Parathyroid adenoma (tissue), 2 donors: ENCODE measurements around the gene GMNC.

Experiments used
- H2AFZ ChIP-seq: fragments of 300-600 bp; sonication (generic); one replicate; pipeline ENCODE4 v1.7.0; 2017; ENCODE audit warnings: antibody characterized with exemption, mild to moderate bottlenecking
- H3K27ac ChIP-seq: fragments of 300-600 bp; sonication (generic); one replicate; pipeline ENCODE4 v1.7.0; 2017
- H3K27me3 ChIP-seq: fragments of 300-600 bp; sonication (generic); one replicate; pipeline ENCODE4 v1.7.0; 2017; ENCODE audit warnings: low read length; ENCODE audit not compliant: control insufficient read depth, insufficient read depth
- H3K36me3 ChIP-seq: fragments of 300-600 bp; sonication (generic); one replicate; pipeline ENCODE4 v1.7.0; 2017; ENCODE audit warnings: low read length; ENCODE audit not compliant: control insufficient read depth, insufficient read depth
- H3K4me1 ChIP-seq: fragments of 300-600 bp; sonication (generic); one replicate; pipeline ENCODE4 v1.7.0; 2017; ENCODE audit warnings: control low read depth
- H3K4me2 ChIP-seq: fragments of 300-600 bp; sonication (generic); one replicate; pipeline ENCODE4 v1.7.0; 2017; ENCODE audit warnings: low read length
- H3K4me3 ChIP-seq: fragments of 300-600 bp; sonication (generic); one replicate; pipeline ENCODE4 v1.7.0; 2017; ENCODE audit warnings: low read depth, low read length
- H3K79me2 ChIP-seq: fragments of 300-600 bp; sonication (generic); one replicate; pipeline ENCODE4 v1.7.0; 2017; ENCODE audit warnings: control low read depth
- H3K9ac ChIP-seq: fragments of 300-600 bp; sonication (generic); one replicate; pipeline ENCODE4 v1.7.0; 2017; ENCODE audit warnings: mild to moderate bottlenecking
- H3K9me3 ChIP-seq: fragments of 300-600 bp; sonication (generic); one replicate; pipeline ENCODE4 v1.7.0; 2017; ENCODE audit warnings: low read length; ENCODE audit not compliant: control insufficient read depth
- CTCF ChIP-seq: fragments of 300-600 bp; sonication (generic); IDR thresholded peaks from one replicate; pipeline ENCODE4 v1.7.0; 2017; ENCODE audit warnings: antibody characterized with exemption, mild to moderate bottlenecking
- donor health status: primary hyperparathyroidism.

Gene GMNC

GRCh38 chr3:190830031-190830430 is 32.5 kb downstream of the GMNC start:
- H3K27ac ChIP-seq = no peak overlapping the region
- no peak overlapping the region for H2AFZ ChIP-seq
- H3K36me3 ChIP-seq = no peaks in the 10 kb centered on the region
- TF ChIP-seq CTCF = no peak
- H3K4me3 ChIP-seq = no peak overlapping the region
- H3K9ac ChIP-seq = no peak overlapping the region
- H3K79me2 ChIP-seq = no peaks in the 10 kb centered on the region
- no peaks in the 10 kb centered on the region for H3K9me3 ChIP-seq
- no peaks in the 10 kb centered on the region for H3K27me3 ChIP-seq
- H3K4me2 ChIP-seq = no peak overlapping the region
- H3K4me1 ChIP-seq = no peaks in the 10 kb centered on the region

GRCh38 chr3:190826018-190826417 is 36.5 kb downstream of the GMNC start:
- no peak overlapping the region for H3K4me2 ChIP-seq
- no peaks in the 10 kb centered on the region for H3K27me3 ChIP-seq
- H3K27ac ChIP-seq = no peak overlapping the region
- H2AFZ ChIP-seq = no peak overlapping the region
- no peaks in the 10 kb centered on the region for H3K36me3 ChIP-seq
- no peak overlapping the region for H3K9ac ChIP-seq
- no peaks in the 10 kb centered on the region for H3K9me3 ChIP-seq
- no peak for TF ChIP-seq CTCF
- H3K4me1 ChIP-seq = no peaks in the 10 kb centered on the region
- H3K4me3 ChIP-seq = no peak overlapping the region
- H3K79me2 ChIP-seq = no peaks in the 10 kb centered on the region

- Histone ChIP-seq H3K4me2 (no peak overlapping the region), H3K9me3 (no peaks in the 10 kb centered on the region), H3K4me3 (no peak overlapping the region), H3K36me3 (no peaks in the 10 kb centered on the region), H3K79me2 (no peaks in the 10 kb centered on the region), H3K4me1 (no peaks in the 10 kb centered on the region), H3K27me3 (no peaks in the 10 kb centered on the region), H3K9ac (no peak overlapping the region), H3K27ac (no peak overlapping the region), H2AFZ (no peak overlapping the region)
- no peak for TF ChIP-seq CTCF
These were observed 37.0 kb downstream of the GMNC start for GRCh38 chr3:190825386-190826016.

- H3K27ac ChIP-seq = no peak overlapping the region
- peak; percentile 48 for TF ChIP-seq CTCF
- no peak overlapping the region for H2AFZ ChIP-seq
- no peaks in the 10 kb centered on the region for H3K36me3 ChIP-seq
- H3K4me1 ChIP-seq = no peaks in the 10 kb centered on the region
- H3K79me2 ChIP-seq = no peaks in the 10 kb centered on the region
- no peaks in the 10 kb centered on the region for H3K9me3 ChIP-seq
- H3K9ac ChIP-seq = no peak overlapping the region
- no peak overlapping the region for H3K4me2 ChIP-seq
- no peak overlapping the region for H3K4me3 ChIP-seq
- no peaks in the 10 kb centered on the region for H3K27me3 ChIP-seq
These were observed 50.6 kb downstream of the GMNC start for GRCh38 chr3:190811775-190812480.

- no peak for TF ChIP-seq CTCF
- Histone ChIP-seq H3K27ac (no peak overlapping the region), H3K36me3 (no peaks in the 10 kb centered on the region), H2AFZ (peak overlapping the region; percentile 14), H3K9ac (no peak overlapping the region), H3K4me2 (no peak overlapping the region), H3K9me3 (no peaks in the 10 kb centered on the region), H3K4me1 (no peaks in the 10 kb centered on the region), H3K27me3 (no peaks in the 10 kb centered on the region), H3K79me2 (no peaks in the 10 kb centered on the region), H3K4me3 (no peak overlapping the region)
These were observed 51.5 kb downstream of the GMNC start for GRCh38 chr3:190810957-190811356.
